HK-2 (cell line): ENCODE results near the gene TERT.
"Not testable (repeated sequence)": the region's sequence is repeated elsewhere in the genome, so short reads cannot be mapped to it uniquely, and the experiment has no call there.

Source experiments
- DNase-seq: peaks from one replicate; pipeline ENCODE4 v3.0.0-alpha.2; 2018; ENCODE audit not compliant: unreplicated experiment

TERT gene

DNA sequence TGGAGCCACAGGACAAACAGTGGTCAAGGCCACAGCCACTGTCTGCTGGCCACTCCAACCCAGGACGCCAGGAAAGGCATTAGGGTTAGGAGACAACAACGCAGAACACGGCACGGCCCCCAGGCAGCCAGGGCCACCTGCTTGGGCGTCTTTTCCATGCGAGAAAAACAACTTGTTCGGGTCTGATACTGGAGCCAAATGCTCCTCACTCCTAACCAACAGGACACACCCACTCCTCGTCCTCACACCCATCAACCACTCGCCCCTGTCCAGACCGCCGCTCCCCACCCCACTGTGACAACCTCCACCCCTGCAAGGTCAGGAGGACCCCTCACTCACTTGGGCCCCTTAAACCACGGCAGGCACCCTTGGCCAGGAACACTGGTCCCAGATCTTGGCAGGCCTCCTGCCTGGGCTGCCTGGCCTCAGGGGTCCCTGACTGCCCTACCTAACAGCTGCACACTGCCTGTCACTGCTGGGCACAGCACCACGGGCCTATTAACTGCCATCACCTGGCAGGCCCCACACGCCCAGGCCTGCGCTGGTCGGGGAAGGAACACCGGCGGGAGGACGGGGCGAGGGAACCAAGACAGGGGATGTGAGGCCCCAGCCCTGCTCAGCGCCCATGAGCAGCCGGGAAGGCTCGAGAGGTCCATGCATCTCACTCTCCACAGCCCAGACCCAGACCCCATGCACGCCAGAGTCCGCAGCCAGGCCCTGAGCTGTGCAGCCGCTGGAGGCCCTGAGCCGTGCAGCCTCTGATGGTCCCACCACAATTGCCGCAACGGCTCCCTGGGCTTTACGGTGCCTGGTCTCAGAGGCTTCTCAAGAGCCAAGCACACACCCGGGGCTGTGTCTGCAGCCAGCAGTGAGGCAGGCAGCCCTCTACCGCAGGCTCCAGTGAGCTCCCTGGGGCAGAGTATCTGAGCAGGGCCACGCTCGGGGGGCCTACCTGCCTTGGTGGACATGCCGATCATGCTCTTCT, 36.3 kb upstream of the TERT start:
- no peak for DNase-seq

DNA sequence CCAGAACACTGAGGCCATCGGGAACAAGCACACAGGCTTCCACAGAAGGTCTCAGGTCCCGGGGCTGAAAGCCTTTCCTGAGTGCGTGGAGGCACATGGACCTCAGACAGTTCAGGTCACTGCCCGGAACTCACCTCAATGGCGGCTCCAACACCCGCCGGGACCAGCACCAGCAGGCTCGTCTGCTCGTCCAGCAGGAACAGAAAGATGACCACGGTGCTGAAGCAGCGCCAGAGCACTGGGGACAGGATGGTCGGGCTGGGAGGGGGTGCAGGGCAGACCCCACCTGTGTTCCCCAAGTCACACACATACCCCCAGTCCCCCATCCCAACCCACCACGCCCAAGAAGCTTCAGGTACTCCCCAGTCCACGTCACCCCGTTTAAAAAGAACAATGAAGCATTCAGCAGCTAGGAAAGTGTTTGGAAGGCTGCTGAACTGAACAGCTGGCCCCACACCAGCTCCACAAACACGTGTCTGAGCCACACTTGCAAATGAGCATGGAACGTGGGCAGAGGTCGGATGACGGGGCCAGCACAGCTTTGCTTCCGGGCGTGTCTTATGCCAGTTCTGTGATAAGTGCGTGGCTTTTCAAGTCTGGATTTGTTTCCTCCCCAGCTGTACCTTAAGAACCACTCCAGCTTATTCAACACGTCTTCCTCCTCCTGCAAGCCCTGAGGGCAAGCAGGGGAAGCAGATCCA, 35.4 kb upstream of the TERT start:
- no peak for DNase-seq

DNA sequence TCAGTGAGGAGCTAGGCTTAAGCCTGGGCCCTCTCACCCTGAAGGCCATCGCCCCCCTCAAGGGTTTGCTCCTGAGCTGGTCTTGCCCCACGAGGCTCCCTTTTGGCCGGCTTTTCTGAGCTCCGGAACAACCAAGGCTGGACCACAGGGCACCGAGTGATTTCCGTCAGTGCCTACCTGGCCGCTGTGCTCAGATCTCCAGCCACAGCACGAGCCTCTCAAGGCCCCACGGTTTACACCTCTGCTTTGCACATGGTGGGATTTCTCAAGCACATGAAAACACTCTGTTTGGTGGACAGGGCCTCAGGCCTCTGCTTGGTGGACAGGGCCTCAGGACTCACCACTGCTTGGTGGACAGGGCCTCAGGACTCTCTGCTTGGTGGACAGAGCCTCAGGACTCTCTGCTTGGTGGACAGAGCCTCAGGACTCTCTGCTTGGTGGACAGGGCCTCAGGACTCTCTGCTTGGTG, 34.3 kb upstream of the TERT start:
- DNase-seq = no peak

DNA sequence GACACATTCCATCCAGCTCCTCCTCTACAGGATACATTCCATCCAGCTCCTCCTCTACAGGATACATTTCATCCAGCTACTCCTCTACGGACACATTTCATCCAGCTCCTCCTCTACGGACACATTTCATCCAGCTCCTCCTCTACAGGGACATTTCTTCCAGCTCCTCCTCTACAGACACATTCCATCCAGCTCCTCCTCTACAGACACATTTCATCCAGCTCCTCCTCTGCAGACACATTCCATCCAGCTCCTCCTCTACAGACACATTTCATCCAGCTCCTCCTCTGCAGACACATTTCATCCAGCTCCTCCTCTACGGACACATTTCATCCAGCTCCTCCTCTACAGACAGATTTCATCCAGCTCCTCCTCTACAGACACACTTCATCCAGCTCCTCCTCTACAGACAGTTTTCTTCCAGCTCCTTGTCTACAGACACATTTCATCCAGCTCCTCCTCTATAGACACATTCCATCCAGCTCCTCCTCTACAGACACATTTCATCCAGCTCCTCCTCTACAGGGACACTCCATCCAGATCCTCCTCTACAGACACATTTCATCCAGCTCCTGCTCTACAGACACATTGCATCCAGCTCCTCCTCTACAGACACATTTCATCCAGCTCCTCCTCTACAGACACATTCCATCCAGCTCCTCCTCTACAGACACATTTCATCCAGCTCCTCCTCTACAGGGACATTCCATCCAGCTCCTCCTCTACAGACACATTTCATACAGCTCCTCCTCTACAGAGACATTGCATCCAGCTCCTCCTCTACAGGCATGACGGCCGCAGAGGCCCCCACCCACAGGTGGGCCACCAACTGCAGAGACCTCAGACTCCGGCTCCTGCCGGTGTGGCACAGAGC, 33.6 kb upstream of the TERT start:
- DNase-seq = not testable (repeated sequence)

DNA sequence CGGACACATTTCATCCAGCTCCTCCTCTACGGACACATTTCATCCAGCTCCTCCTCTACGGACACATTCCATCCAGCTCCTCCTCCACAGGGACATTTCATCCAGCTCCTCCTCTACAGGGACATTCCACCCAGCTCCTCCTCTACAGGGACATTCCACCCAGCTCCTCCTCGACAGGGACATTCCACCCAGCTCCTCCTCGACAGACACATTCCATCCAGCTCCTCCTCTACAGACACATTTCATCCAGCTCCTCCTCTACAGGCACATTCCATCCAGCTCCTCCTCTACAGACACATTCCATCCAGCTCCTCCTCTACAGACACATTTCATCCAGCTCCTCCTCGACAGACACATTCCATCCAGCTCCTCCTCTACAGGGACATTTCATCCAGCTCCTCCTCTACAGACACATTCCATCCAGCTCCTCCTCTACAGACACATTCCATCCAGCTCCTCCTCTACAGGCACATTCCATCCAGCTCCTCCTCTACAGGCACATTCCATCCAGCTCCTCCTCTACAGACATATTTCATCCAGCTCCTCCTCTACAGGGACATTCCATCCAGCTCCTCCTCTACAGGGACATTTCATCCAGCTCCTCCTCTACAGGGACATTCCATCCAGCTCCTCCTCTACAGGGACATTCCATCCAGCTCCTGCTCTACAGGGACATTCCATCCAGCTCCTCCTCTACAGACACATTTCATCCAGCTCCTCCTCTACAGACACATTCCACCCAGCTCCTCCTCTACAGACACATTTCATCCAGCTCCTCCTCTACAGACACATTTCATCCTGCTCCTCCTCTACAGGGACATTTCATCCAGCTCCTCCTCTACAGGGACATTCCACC, 32.3 kb upstream of the TERT start:
- DNase-seq = not testable (repeated sequence)

DNA sequence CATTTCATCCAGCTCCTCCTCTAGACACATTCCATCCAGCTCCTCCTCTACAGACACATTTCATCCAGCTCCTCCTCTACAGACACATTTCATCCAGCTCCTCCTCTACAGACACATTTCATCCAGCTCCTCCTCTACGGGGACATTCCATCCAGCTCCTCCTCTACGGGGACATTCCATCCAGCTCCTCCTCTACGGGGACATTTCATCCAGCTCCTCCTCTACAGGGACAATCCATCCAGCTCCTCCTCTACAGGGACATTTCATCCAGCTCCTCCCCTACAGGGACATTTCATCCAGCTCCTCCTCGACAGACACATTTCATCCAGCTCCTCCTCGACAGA, 31.6 kb upstream of the TERT start:
- not testable (repeated sequence) for DNase-seq

DNA sequence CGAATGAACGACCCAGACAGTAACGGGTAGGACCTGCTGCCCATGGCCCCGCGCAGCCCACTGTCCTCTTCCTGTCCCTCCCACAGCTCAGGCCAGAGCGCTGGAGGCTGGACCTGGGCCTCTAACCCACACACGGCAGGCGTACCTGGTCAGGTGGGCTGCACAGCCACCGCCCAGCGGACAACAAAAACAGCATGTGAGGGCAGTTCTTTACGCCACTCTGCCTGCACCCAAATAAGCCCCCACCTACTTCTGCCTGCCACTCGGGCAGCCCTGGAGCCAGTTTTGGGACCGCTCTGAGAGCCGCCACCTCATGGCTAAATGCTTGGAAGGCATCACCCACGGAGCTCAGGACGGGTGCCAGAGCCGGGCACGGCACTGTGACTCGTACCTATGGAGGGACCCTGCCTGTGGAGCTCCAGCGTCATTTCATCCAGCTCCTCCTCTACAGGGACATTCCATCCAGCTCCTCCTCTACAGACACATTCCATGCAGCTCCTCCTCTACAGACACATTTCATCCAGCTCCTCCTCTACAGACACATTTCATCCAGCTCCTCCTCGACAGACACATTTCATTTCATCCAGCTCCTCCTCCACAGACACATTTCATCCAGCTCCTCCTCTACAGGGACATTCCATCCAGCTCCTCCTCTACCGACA, 31.1 kb upstream of the TERT start:
- no peak for DNase-seq

DNA sequence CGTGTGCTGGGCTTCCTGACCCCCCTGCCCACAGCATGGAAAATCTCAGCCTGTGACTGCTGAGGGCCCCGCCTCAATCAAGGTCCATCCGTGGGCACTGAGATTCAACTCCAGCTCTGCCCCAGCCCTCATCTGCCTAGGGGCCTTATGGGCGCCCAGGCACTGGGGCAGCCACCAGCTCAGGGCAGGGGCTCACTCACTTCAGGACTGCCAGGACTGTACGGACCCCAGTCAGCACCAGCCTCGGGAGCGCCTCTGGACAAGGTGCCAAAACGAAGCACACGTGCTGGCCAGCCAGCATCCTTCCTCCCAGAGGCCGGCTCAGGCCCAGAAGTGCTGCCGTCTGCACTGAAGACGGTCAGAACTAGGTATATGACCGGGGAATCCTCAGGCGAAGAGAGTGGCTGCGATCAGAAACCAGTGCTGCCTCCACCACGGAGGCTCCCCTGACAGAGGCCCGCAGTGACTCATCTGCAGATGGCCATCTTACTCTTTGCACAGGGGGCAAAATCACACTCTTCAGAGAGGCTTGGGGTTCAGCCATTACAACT, 30.4 kb upstream of the TERT start:
- DNase-seq = no peak

DNA sequence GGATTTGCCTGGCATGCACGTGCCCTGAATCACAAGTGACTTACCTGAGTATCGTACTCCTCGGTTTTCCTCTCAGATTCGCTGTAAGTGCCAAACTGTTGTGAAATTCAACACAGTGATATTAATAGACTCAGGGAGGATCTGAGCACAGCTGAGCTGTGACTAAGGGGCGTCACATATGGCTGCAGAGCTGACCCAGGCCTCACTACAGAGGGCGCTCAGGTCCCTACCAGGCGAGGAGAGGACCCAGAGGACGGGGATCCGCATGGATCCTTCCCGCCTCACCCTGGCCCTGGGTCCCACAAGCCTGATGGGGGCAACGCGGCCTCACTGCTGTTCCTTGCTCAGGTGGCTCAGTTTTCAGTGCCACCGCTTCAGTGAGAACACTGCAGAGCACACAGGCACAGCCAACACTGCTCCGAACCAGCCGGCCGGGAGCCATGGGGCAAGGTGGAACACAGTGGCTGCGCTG, 29.9 kb upstream of the TERT start:
- DNase-seq = no peak

DNA sequence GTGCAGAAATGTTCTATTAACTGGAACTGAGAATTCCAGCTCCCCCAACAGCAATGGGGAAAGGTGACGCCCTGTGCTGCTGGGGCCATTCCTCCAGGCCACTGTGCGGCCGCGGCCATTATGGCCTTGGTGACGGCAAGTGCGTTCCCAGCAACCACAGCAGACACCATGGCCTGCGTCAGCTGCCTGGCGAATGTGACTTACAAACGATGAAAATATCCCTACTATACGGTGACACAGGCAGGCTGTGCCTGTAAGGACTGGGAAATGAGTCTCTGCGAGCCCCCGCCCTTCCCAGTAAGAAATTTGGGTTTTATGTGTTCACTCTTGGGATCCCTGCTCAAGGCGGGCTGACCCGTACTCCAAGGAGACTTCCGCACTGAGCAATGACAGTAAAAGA, 29.4 kb upstream of the TERT start:
- DNase-seq = no peak

DNA sequence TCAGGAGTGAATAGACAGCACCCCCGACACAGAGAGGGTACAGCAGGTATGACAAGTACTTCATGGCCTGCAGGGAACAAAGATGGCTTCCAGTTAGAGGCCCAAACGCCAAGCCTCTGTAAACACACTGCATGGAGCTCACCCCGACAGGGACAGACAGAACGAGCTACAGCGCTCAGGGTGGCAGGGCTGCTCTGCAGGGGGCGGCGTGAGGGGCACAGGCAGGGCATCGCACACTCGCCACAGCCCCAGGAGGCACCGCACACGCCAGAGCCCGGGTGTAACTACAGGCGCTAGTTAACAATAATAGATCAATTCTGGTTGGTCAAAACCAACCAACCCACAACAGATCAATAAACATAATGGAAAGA, 28.9 kb upstream of the TERT start:
- DNase-seq = no peak

DNA sequence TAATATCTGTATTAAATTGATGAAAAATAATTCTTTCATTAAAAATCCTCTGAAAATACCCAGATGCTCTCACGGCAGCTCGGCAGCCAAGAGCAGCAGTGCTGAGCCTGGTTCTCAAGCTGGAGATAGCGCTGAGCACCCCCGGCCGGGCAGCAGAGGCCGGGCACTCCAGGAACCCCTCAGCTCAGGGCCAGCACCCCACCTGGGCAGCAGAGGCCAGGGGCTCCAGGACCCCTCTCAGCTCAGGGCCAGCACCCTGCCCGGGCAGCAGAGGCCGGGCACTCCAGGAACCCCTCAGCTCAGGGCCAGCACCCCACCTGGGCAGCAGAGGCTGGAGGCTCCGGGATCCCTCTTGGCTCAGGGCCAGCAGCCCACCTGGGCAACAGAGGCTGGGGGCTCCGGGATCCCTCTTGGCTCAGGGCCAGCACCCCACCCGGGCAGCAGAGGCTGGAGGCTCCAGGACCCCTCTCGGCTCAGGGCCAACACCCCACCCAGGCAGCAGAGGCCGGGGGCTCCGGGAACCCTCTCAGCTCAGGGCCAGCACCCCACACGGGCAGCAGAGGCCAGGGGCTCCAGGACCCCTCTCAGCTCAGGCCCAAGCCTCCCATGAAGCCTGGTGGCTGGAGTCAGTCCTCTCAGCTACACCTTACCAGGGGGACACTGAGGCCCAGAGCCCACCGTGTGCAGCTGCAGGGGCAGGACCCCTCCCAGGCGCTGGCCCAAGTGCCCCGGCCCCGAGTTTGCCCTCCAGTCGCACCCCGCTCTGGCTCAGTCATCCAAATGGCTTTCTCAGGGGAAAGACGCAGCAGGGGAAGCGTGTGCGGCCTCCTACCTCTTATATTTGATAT, 28.3 kb upstream of the TERT start:
- DNase-seq = no peak

DNA sequence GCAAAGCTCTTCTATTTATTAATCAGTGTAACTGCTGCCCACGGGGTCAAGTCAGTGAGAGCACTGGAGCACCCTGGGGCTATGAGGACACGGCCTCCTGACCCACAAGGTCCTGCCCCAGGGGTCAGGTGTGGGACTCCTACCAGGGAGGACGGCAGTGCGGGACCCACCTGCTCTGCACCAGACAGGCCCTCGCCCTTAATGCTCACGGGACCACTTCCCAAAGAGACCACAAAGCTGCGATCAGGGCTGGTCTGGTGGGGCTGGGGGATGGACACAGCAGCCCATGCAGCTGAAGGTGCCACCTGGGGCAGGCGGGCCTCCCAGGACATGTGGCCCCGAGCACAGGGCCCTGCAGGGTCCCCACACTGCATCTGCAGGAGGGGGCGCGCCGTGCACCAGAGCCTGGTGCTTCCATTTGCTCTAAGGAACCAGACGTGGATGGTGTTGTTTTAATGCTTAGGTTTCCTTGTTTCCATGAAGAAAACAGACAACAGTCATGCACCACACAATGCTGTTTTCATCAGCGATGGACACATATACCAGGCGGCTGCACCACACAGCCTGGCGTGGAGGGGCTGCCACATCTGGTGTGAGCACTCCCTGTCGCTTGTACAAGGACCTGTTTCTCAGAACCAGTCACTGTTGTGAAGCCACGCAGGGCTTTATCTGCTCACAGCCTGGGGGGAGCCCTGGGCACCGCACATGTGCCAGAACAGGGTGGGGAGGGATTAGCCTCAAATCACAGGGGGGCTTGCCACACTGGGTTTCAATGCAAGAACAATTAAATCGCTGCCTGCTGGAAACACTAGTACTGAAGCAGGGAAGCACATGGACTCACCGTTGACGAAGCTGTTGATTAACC, 27.4 kb upstream of the TERT start:
- no peak for DNase-seq

DNA sequence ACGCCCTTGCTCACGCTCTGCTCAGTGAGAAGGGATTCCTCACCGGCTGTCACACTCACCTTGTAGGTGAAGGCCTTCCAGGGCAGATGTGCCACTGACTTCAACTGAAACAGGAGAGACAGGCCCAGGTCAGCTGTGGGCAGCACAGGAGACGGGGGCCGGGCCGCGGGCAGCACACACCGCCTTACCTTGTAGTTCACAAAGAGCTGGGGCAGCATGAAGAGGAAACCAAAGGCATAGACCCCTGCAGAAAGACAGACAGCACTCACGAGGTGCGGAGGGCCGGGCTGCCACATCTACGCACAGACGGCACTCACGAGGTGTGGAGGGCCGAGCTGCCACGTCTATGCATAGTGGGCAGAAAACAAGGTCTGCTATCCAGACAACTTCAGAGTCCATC, 26.7 kb upstream of the TERT start:
- no peak for DNase-seq

DNA sequence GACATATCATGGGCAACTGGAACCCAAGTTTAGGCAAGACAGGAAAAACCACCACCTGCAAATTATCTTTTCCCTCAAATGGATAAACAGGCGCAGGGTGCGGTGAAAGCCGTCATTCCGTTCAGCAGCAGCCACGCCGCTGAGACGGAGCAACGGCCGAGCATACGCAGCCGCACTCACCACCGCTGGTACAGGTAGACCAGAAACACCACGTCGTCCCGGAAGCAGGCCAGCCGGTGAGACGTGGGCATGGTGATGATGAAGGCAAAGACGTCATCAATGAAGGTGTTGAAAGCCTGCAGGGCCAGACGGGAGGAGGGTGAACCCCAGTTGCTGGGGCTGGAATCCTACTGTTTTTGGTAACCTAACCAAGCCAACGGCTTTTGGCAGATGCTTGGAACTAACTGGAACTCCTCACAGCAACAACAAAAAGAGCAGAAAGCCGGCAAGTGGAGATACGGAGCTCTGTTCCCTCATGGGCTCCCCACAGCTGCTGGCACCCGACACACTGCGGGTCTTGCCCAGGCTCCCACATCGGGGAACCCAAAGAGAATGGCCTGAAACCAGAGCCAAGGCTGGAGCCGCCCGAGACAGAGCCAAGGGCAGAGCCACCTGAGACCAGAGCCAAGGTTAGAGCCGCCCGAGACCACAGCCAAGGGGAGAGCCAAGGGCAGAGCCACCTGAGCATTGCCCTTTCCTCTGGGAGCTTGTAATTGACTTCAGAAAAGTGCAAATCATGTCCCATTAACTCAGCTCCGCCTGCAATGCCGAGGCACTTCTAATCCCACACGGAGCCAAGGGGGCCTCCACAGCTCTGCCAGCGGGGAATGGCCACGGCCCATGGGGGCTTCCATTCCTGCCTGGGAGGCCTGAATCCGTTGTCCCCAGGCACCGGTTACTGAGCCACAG, 25.8 kb upstream of the TERT start:
- DNase-seq = no peak

DNA sequence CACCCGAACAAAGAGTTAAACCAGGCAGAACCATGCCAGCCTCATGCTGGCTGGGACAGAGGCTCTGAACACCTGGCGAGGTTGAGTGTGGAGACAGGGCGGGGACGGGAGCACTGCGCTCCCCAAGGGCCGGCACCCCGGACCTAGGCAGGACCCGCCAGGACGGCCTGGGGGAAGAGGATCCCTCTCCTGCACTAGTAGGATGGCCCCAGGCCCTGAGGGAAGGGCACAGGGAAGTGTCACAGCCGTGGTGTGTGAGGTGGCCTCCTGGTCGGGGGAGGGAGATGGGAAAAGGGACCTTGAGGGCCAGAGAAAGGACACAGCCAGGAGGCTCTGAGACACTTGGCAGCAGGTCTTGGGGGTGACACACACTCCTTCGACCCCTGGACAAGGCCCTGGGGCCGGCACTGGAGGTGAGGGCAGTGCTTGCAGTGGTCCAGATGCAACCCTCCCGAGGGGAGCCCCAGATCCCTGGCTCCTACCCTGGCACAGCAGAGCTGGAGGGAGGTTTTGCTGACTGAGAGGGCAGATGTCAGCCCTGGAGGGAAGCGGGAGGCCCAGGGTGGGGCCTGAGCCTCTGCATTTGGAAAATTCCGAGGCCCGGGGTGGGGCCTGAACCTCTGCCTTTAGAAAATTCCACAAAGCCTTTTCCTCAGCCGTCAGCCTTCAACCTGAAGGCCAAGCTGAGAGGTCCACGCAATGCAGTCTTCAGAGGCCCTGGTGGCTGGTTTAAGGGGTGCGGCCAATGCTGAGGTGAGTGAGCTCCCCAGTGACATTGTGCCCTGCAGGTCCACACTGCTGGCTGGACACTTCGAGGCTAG, 24.8 kb upstream of the TERT start:
- DNase-seq = no peak
